NCI-H128 (cell line): ENCODE measurements around the gene RAB4A.

Source experiments
- DNase-seq: peaks from one replicate; lab custom pipeline; 2025; ENCODE audit not compliant: unreplicated experiment; lab: John Stamatoyannopoulos, UW

The RAB4A gene

GRCh38 chr1:229270547-229271447 lies at the start of gene RAB4A:
Gene RAB4A, plus strand, starts transcription at chr1:229271111. Its CDS starts 229 bp downstream, at chr1:229271340.
- DNase-seq, result peak; percentile 59

DNA sequence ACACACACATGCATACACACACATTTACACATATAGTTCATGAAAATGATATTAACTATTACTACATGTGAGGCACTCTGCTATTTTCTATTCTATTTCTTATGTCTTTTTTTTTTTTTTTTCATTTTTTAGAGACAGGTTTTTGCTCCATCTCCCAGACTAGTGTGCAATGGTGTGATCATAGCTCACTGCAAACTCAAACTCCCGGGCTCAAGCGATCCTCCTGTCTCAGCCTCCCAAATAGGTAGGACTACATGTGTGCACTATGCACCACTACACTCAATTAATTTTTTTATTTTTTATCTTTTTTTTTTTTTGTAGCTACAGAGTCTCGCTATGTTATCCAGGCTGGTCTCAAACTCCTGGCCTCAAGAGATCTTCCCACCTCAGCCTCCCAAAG lies 48.8 kb upstream of the RAB4A start:
- DNase-seq, result no peak

DNA sequence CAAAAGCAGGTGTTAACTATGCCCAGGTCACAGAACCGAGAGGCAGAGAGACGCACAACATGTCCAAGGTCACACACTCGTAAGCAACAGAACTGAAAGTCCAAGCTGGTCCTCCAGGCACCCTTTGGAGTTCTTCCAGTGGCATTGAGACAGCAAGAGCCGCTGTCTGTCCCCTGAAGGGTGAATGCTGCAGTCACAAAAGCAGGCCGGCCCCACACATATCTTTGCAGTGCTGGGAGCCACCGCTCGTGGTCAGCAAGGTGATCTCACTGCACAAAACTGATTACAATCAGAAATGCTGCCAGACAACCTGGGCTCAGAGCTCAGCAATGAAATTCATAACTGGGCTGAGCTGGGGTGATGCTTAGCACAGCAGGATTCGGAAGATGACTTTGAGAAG lies 47.4 kb upstream of the RAB4A start:
- no peak for DNase-seq

- DNase-seq, result no peak
Observed at GRCh38 chr1:229224308-229224707, 46.6 kb upstream of the RAB4A start.

- no peak for DNase-seq
Observed at GRCh38 chr1:229225331-229225782, 45.6 kb upstream of the RAB4A start.

- no peak for DNase-seq
Observed at GRCh38 chr1:229226796-229227195, 44.1 kb upstream of the RAB4A start.

- DNase-seq, result peak; percentile 82
Observed at GRCh38 chr1:229227298-229227919, 43.5 kb upstream of the RAB4A start.

DNA sequence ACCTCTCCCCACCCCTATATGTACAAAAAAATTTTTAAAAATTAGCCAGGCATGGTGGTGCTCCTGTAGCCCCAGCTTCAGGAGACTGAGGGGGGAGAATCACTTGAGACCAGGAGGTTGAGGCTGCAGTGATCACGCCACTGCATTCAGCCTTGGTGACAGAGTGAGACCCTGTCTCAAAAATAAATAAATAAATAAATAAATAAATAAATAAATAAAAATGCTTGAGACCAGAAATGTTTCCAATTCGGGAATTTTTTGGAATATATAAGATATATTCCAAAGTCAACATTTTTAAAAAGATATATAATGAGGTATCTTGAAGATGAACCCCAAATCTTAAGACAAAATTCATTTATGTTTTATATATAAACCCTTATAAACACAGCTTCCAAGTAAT lies 42.4 kb upstream of the RAB4A start:
- no peak for DNase-seq

GRCh38 chr1:229229137-229229720 lies 41.7 kb upstream of the RAB4A start:
- no peak for DNase-seq

DNA sequence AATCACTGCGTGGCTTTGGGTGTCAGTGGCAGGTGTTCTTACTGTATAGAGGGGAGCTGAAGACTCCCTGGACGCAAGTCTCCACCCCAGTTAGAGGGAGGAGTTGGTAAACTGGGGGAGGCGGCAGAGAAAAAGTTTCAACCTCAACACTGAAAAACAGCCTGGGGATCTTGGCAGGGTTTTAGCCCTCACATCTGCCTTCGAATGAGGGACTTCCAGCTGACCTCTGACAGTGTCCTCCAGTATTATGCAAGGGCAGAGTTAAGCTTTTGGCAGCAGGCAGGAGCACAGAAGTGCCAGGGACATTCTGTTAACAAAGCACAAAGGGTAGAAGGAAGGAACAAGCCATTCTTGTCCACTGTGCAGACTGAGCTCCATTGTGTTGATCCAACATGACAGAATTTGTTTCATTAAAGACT lies 41.2 kb upstream of the RAB4A start:
- DNase-seq, result no peak

DNA sequence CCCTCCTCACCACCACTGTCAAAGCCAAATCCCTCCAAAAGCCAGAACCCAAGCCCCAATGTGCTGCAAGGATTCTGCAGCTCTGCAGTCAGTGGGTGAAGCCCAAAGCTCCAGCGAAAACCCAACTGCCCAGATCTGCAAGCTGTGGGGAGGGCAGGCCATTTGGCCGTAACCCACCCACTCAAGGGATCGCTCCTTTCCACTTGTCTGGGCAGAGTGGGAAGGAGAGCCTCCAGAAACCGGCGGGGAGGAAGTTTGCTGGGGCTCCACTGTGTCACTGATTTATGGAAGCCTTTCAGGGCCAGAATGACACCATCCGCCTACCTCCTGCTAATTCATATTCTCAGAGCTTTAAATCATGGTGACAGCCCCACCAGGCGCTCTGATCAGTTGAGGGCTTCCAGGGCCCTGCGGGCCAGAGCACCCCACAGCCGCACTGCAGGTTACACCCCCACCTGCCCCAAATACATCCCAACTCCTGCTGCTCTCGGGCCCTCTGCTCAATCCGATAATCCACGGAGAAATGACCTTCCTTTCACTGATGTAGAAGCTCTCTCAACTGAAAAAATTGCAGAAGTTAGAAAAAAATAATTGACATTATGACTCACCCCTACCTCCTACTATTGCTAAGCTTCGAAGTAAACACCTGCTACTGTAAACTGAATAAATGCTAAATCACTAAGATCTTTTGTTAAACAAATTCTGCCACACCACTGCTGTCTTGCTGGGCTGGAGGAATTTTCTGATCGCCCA lies 40.6 kb upstream of the RAB4A start:
- DNase-seq, result no peak

GRCh38 chr1:229230893-229231753 lies 39.8 kb upstream of the RAB4A start:
- DNase-seq, result no peak

DNA sequence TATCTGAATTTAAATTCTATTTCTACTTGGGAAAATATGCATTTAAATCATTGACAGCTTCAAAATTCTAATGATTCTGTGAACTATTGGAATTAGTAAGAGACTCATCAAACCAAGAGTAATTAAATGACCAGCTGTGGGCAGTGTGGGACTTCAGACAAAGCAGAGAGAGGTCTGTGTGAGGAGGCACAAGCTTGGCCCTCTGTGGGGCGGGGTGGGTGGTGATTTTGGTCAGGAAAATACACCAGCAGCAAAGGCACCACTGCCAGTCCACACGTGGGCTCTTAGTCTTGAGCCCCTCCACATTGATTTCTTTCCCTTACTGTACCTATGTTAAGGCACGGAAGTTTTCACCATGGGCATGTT lies 39.2 kb upstream of the RAB4A start:
- DNase-seq, result no peak

- no peak for DNase-seq
Observed at GRCh38 chr1:229234870-229235472, 35.9 kb upstream of the RAB4A start.

- no peak for DNase-seq
Observed at GRCh38 chr1:229237320-229237719, 33.6 kb upstream of the RAB4A start.

DNA sequence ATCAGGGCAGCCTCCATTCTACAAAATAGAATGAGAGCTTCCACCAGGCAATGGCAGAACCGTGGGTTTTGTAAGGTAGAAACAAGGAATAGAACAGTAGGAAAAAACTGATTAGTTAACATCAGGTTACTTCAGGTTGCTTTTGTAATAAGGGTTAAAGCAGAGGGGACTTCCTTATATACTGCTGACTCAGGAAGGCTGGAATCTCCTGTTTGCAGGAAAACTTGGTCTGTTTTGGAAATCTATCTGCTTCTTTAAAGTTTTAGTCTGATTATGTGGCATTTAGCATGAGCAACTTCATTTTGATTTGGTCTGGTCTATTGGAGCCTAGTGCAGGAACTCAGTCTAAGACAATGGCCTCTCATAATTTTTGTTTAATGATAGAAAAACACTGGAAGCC lies 32.7 kb upstream of the RAB4A start:
- DNase-seq, result no peak

DNA sequence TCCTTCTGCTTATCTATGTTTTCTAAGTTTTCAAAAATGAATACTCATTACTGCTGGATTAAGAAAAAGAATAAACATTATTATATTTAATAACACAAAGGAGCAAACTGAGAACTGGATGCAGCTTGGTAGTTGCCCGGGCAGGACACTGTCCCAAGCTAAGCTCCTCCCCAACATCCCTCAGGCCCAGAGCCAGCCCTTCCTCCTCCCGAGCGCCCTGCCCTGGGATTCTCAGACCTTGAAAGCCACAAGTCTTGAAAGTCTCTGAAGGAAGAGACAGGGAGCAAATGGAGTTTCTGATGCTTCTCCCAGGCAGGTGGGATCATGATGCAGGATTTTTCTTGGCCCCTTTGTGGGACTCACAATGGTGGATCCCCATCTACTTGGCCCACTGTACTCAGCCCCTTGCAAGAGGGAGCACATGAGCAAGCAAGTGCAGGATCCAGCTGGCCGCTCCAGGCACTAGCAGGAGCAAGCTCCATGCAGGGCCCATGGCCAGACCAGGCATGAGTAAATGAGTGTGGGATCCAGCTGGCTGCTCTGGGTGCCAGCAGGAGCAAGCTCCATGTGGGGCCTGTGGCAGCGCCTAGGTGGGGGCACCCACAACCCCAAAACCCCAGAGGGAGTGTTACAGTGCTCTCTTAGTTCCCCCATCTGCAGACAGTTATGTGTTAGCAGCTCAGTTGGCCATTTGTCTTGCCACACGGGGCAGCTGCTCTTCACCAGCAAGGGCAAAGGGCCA lies 32.1 kb upstream of the RAB4A start:
- no peak for DNase-seq

GRCh38 chr1:229240532-229240931 lies 30.4 kb upstream of the RAB4A start:
- no peak for DNase-seq

GRCh38 chr1:229241390-229241789 lies 29.5 kb upstream of the RAB4A start:
- no peak for DNase-seq
